Measurements from ENCODE around the gene B3GALT6.

The B3GALT6 gene

GRCh38 chr1:1274299-1274930, 42.4 kb downstream of the B3GALT6 start:
- TF ChIP-seq USF1 (IDR thresholded peaks at IDR 0.05), result no peak

DNA sequence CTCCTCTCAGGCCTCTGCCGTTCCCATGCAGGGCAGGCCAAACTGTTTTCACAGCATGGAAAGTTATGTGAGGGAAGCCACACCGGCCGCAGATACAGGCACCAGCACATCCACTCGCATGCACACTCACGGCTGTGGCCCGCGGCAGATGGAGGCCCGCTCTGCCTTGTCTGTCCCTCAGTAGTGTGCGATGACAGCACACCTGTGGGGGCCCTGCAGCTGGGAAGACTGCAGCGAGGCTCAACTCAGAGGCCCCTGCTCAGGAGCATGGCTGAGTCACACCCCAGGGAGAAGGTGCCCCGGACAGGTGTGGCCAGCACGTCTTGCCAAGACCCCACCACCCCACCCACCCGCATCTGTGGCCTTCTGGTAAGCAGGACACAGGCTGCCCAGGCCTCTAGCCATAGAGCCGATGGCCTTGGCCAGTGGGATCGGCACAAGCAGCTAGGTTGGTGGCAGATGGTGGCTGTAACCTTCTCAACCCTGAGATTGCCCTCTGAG, 42.9 kb downstream of the B3GALT6 start:
- TF ChIP-seq, protein P1, sequence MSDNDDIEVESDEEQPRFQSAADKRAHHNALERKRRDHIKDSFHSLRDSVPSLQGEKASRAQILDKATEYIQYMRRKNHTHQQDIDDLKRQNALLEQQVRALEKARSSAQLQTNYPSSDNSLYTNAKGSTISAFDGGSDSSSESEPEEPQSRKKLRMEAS (IDR thresholded peaks at IDR 0.05), result no peak
- TF ChIP-seq NFIC (IDR thresholded peaks at IDR 0.05), result no peak
- no peak for TF ChIP-seq TAF1 (IDR thresholded peaks at IDR 0.05; ENCODE audit: low read depth)
- no peak for TF ChIP-seq ZBTB7A (IDR thresholded peaks at IDR 0.05; ENCODE audit: low read depth)
- no peak for TF ChIP-seq REST (IDR thresholded peaks at IDR 0.05; ENCODE audit: low read depth)
- no peak for TF ChIP-seq EP300 (IDR thresholded peaks at IDR 0.05; ENCODE audit: borderline replicate concordance)
- TF ChIP-seq TEAD4 (IDR thresholded peaks at IDR 0.05), result no peak
- TF ChIP-seq TCF12 (IDR thresholded peaks at IDR 0.05; ENCODE audit: low read depth), result no peak
- TF ChIP-seq USF1 (IDR thresholded peaks at IDR 0.05), result no peak
- no peak for TF ChIP-seq RAD21 (IDR thresholded peaks at IDR 0.05; ENCODE audit: low read depth)
- TF ChIP-seq EGR1 (IDR thresholded peaks at IDR 0.05), result no peak
- no peak for TF ChIP-seq YY1 (IDR thresholded peaks at IDR 0.05; ENCODE audit: low read depth)
- no peak for TF ChIP-seq CREB1 (IDR thresholded peaks at IDR 0.05; ENCODE audit: low read depth)
- TF ChIP-seq FOXM1 (IDR thresholded peaks at IDR 0.05; ENCODE audit: borderline replicate concordance, low read depth), result no peak

DNA sequence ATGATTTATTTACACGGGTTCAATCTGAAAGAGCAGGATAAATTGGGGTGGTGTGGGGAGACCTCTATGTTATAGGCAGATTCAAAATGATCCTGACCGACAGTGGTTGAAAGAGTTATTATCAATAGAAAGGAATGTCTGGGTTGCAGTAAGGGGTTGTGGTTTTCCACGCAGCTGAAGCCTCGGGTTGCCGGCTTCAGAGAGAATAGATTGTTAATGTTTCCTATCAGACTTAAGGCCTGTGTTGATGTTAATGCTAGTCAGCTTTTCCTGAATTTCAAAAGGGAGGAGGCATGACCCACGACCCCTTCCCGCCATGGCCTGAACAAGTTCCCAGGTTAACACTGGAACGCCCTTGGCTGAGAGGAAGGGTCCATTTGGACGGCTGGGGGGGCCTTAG, 43.8 kb downstream of the B3GALT6 start:
- TF ChIP-seq FOXM1 (IDR thresholded peaks at IDR 0.05; ENCODE audit: borderline replicate concordance, low read depth) (no peak), RAD21 (IDR thresholded peaks at IDR 0.05; ENCODE audit: low read depth) (no peak), REST (IDR thresholded peaks at IDR 0.05; ENCODE audit: low read depth) (no peak), TCF12 (IDR thresholded peaks at IDR 0.05; ENCODE audit: low read depth) (no peak), TEAD4 (IDR thresholded peaks at IDR 0.05) (no peak), USF1 (IDR thresholded peaks at IDR 0.05) (no peak), CREB1 (IDR thresholded peaks at IDR 0.05; ENCODE audit: low read depth) (no peak)
- TF ChIP-seq, protein P1 (IDR thresholded peaks at IDR 0.05), result no peak

DNA sequence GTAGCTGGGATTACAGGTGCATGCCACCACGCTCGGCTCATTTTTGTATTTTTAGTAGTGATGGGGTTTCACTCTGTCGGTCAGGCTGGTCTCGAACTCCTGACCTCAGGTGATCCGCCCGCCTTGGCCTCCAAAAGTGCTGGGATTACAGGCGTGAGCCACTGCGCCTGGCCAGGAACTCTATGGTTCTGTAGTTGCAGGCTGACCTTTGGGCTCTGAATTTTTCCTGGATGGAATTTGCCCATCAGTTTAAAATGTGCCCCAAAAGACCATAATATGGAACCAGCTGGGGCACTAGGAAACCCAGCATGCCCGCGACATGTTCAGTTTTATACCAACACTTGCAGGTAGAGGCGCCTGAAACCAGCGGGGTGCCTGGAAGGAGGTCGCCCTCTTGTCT, 46.6 kb downstream of the B3GALT6 start:
- TF ChIP-seq REST (IDR thresholded peaks at IDR 0.05; ENCODE audit: low read depth), result no peak
- no peak for TF ChIP-seq USF1 (IDR thresholded peaks at IDR 0.05)
- TF ChIP-seq TCF12 (IDR thresholded peaks at IDR 0.05; ENCODE audit: low read depth), result no peak
- no peak for TF ChIP-seq FOXM1 (IDR thresholded peaks at IDR 0.05; ENCODE audit: borderline replicate concordance, low read depth)
- no peak for TF ChIP-seq EGR1 (IDR thresholded peaks at IDR 0.05)
- TF ChIP-seq ZBTB7A (IDR thresholded peaks at IDR 0.05; ENCODE audit: low read depth), result no peak
- TF ChIP-seq NFIC (IDR thresholded peaks at IDR 0.05), result no peak
- TF ChIP-seq, protein P1 (IDR thresholded peaks at IDR 0.05), result no peak
- no peak for TF ChIP-seq RAD21 (IDR thresholded peaks at IDR 0.05; ENCODE audit: low read depth)
- no peak for TF ChIP-seq TEAD4 (IDR thresholded peaks at IDR 0.05)
- TF ChIP-seq CEBPB (IDR thresholded peaks at IDR 0.05), result no peak
- TF ChIP-seq EP300 (IDR thresholded peaks at IDR 0.05; ENCODE audit: borderline replicate concordance), result no peak
- no peak for TF ChIP-seq CREB1 (IDR thresholded peaks at IDR 0.05; ENCODE audit: low read depth)
- no peak for TF ChIP-seq YY1 (IDR thresholded peaks at IDR 0.05; ENCODE audit: low read depth)
- no peak for TF ChIP-seq TAF1 (IDR thresholded peaks at IDR 0.05; ENCODE audit: low read depth)
